Pancreas (tissue), 10 donors: ENCODE results near the gene BCL2L15. TPM values are rescaled to one million over a fixed set of nuclear protein-coding genes. Genes with fewer than 3 reads are reported as not detected.
A peak's percentile ranks its signal among the peaks of the same experiment; 100 is the strongest.

Experiments used
- ATAC-seq, 4 donors: fragments of 200-7000 bp; cut with Tn5 transposase; one replicate each; pipeline versions ENCODE4 v1.8.0 to v1.9.1; 2020; ENCODE audit warnings: mild to moderate bottlenecking in 4 of 4, moderate library complexity in 4 of 4
- DNase-seq, 6 donors: peaks; one replicate each; pipeline ENCODE4 v3.0.0-alpha.2; 2020
- FAIRE-seq: peaks from 2 replicates; lab custom pipeline; 2012; peaks lifted over from hg19 to GRCh38; lab: Jason Lieb, UNC
- H3K27ac ChIP-seq, 4 donors: fragments of 200-600 bp; sonication (generic); 1 replicate in 3 of 4; 2 replicates in 1 of 4; pipeline versions ENCODE4 v1.5.0 to v1.8.0; 2020
- H3K27me3 ChIP-seq, 4 donors: fragments of 200-600 bp; one replicate each; pipeline ENCODE4 v1.8.0; 2021
- H3K36me3 ChIP-seq, 3 donors: fragments of 200-600 bp; sonication (generic) in 1 of 3; one replicate each; pipeline versions ENCODE4 v1.5.0 to v1.8.0; 2020 to 2021
- H3K4me1 ChIP-seq, 3 donors: fragments of 200-600 bp; one replicate each; pipeline ENCODE4 v1.8.0; 2021
- H3K4me3 ChIP-seq, 4 donors: fragments of 200-600 bp; sonication (generic) in 2 of 4; one replicate each; pipeline versions ENCODE4 v1.5.0 to v1.8.0; 2020 to 2021
- H3K9me3 ChIP-seq, 4 donors: fragments of 200-600 bp; one replicate each; pipeline ENCODE4 v1.8.0; 2021
- WGBS, 2 donors: extraction: QIAGEN DNeasy Blood & Tissue Kit; methylation state at CpG; one replicate each; pipeline ENCODE4 v1.1.7; 2013; 5-methylcytosine and 5-hydroxymethylcytosine counted together
- intact Hi-C, 3 donors: fragments of 100-400 bp; cut with DNase I; formaldehyde crosslinking; loops; one replicate each; pipeline versions ENCODE4 v1.11.1 to v1.14.2; 2022
- polyA plus RNA-seq, 2 donors: library from polyadenylated mRNA; stranded (reverse); fragments of 200-250 nt; gene quantifications; one replicate each; pipeline ENCODE4 v1.2.3, GENCODE V29; 2013
- total RNA-seq, 6 donors: library from RNA; stranded (reverse); fragmentation: NEBNext Ultra II Directional in 4 of 6; extraction: Animal tissue kit (Norgen Biotek cat#: 25700) in 4 of 6; gene quantifications; one replicate each; pipeline versions ENCODE4 v1.2.1 to v1.2.4, GENCODE V29; 2021 to 2023
- TF ChIP-seq, protein P1 (sequence below), 4 donors: fragments of 200-600 bp; sonication (generic) in 3 of 4; IDR thresholded peaks; one replicate each; pipeline versions ENCODE4 v1.5.0 to v1.8.0; 2021; ENCODE audit warnings: antibody characterized with exemption in 4 of 4
- donor health status: healthy with polysubstance abuse.
- donor health status: DM: no; HTN: no; CAD: no; lungs with moderate emphysema.
- donor health status: DM: no; HTN: no; CAD: no.
- donor health status: control.
- donor health status: control.
- donor health status: Bipolar disorder and iron deficiency.
- donor health status: DM: yes; HTN: yes; CAD: no.
- donor health status: DM: no; HTN: no; CAD: no.
- donor health status: DM: no; HTN: no; CAD: no.
- donor health status: DM: yes; HTN: yes; CAD: no.

The BCL2L15 gene
- total and polyA plus RNA-seq, 8 donors: 4.9 to 25.8 (median 15.1) TPM

DNA sequence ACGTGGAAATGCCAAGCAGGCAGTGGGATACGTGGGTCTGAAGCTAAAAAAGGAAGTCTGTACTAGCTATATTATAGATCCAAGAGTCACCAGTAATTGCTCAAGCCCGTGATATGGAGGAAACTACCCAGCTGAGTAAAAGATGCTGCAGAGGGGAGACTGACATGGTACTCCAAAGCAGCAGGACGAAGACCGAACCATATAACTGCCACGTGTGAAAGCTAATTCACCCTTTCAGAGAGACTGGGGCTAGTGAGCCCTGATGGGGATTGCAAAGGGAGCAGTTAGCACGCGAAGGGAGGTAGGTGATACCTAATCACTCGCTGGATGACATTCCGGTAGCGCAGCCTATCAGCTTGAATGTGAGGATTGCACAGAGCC lies 16.9 kb upstream of the BCL2L15 start:
- FAIRE-seq (no peak), DNase-seq (no peak), ATAC-seq (peak in 1 of 4 donors; percentile 10)
- H3K9me3 ChIP-seq: no peaks in the 10 kb centered on the region
- peaks cover 4 to 14% (median 6%) of the 10 kb centered on the region in 3 donors for H3K4me1 ChIP-seq
- intact Hi-C loops: loop anchor here in 1 of 3 donors (10.0 kb wide), 1 partner anchor 69 kb away; no protein-coding TSS in a partner anchor
- H3K27me3 ChIP-seq: no peaks in the 10 kb centered on the region
- H3K36me3 ChIP-seq: peaks cover 0 to 10% (median 0%) of the 10 kb centered on the region in 3 donors
- H3K27ac ChIP-seq: peak overlapping the region; percentile 64 to 94 (median 85)
- TF ChIP-seq, protein P1, sequence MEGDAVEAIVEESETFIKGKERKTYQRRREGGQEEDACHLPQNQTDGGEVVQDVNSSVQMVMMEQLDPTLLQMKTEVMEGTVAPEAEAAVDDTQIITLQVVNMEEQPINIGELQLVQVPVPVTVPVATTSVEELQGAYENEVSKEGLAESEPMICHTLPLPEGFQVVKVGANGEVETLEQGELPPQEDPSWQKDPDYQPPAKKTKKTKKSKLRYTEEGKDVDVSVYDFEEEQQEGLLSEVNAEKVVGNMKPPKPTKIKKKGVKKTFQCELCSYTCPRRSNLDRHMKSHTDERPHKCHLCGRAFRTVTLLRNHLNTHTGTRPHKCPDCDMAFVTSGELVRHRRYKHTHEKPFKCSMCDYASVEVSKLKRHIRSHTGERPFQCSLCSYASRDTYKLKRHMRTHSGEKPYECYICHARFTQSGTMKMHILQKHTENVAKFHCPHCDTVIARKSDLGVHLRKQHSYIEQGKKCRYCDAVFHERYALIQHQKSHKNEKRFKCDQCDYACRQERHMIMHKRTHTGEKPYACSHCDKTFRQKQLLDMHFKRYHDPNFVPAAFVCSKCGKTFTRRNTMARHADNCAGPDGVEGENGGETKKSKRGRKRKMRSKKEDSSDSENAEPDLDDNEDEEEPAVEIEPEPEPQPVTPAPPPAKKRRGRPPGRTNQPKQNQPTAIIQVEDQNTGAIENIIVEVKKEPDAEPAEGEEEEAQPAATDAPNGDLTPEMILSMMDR (IDR thresholded peaks at IDR 0.05): no peak
- H3K4me3 ChIP-seq: peak overlapping the region; percentile 45 to 90 (median 65)
- WGBS, 2 donors: 0 to 1% methylated on average over 11 of the region's 11 CpGs

DNA sequence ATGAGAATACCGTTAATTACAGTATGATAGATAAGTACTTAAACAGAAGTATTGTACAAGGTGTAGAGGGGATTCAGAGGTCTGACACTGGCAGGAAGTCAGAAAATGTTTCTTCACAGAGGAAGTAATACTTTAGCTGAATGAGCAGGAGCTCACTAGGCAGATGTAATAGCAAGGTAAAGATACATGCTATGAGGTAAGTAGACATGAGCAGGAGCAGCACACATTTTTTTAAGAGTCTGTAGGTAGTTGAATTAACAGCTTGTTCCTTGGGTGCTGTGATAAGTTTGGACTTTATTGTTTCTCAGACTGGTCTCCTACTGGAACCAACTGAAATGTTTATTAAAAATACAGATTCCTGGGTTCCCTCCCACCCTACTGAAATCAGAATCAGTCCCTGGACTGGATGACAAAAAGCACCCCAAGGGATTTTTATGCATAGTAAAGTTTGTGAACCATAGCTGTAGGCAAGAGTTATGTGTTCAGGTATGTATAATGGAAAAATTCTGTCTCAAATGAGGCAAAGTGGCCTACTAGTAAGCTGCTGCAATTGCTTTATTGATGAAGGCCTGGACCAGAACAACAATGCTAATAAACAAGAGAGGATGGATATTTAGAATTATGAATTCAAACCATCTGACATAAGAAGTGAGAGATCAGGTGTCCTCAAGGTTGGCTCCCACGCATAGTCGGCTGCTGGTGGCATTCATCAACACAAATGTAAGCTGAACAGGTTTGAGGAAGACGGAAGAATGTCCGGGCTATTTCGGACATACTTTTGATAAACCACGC lies 16.3 kb upstream of the BCL2L15 start:
- FAIRE-seq: no peak
- no peaks in the 10 kb centered on the region for H3K27me3 ChIP-seq
- TF ChIP-seq, protein P1 (IDR thresholded peaks at IDR 0.05): no peak

DNA sequence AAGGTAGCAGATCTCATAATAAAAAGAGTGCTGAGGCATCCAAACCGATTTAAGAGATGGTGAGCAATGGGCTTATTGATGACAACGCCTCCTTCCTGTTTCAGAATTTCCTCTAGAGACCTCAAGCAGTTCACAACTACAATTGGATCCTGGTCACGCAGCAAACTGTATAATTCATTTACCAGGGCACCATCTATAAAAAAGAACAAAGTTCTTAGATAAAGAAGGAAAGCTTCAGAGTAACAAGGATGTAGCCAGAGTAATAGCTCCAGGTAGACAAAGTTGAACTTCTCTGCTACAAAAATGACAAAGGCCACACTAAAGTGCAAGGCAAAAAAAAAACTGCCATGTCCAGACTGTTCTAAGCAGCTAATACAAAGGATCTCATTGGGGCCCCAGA lies 13.8 kb upstream of the BCL2L15 start:
- peaks cover 4 to 14% (median 6%) of the 10 kb centered on the region in 3 donors for H3K4me1 ChIP-seq
- no peak overlapping the region for H3K4me3 ChIP-seq
- WGBS, 2 donors: 67 to 85% methylated on average over 3 of the region's 3 CpGs
- no peaks in the 10 kb centered on the region for H3K27me3 ChIP-seq
- no peak for DNase-seq
- TF ChIP-seq, protein P1 (IDR thresholded peaks at IDR 0.05): no peak
- ATAC-seq: no peak
- intact Hi-C loops: loop anchor here in 1 of 3 donors (10.0 kb wide), 1 partner anchor 66 kb away; no protein-coding TSS in a partner anchor
- no peak overlapping the region for H3K27ac ChIP-seq
- H3K9me3 ChIP-seq: no peaks in the 10 kb centered on the region
- no peak for FAIRE-seq
- peaks cover 0 to 23% (median 7%) of the 10 kb centered on the region in 3 donors for H3K36me3 ChIP-seq

More for the DNA sequence above, 16.3 kb upstream of the BCL2L15 start:
- Histone ChIP-seq H3K4me1 (peaks cover 4 to 14% (median 6%) of the 10 kb centered on the region in 3 donors), H3K4me3 (peak overlapping the region; percentile 45 to 90 (median 65)), H3K27ac (peak overlapping the region in 2 of 4 donors; percentile 92 to 94), H3K9me3 (no peaks in the 10 kb centered on the region), H3K36me3 (peaks cover 0 to 14% (median 0%) of the 10 kb centered on the region in 3 donors)
- 12 to 14% methylated on average over 7 of the region's 7 CpGs for WGBS, 2 donors
- no peak for ATAC-seq
- intact Hi-C loops: loop anchor here in 1 of 3 donors (10.0 kb wide), 1 partner anchor 69 kb away; no protein-coding TSS in a partner anchor
- DNase-seq: no peak

DNA sequence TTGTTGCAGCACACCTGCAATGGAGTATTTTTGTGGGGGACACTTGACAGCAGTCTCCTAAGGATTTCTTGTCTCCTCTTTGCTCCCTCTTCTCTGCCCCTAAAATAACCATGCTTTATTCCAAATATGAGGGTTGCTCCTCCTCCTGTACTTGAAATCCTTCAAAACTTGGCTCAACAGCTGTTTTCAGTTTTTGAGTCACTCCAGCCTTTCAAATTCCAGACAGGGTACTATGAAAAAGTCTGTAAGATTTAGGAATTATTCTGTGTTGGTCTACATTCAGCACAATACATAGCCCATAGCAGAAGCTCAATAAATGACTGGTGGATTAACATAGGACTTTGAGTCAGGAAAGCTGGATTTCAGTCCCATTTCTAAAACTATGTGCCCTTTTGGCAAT lies 11.7 kb upstream of the BCL2L15 start:
- DNase-seq (no peak), FAIRE-seq (no peak), ATAC-seq (no peak)
- H3K4me3 ChIP-seq: no peak overlapping the region
- H3K27ac ChIP-seq: no peak overlapping the region
- H3K27me3 ChIP-seq: no peaks in the 10 kb centered on the region
- no peaks in the 10 kb centered on the region for H3K9me3 ChIP-seq
- H3K4me1 ChIP-seq: peaks cover 4 to 9% (median 6%) of the 10 kb centered on the region in 3 donors
- H3K36me3 ChIP-seq: peaks cover 0 to 28% (median 7%) of the 10 kb centered on the region in 3 donors
- intact Hi-C loops: no loop called here
- TF ChIP-seq, protein P1 (IDR thresholded peaks at IDR 0.05): no peak
